Measurements from ENCODE around the gene VSTM2L. TPM values are rescaled to one million over a fixed set of nuclear protein-coding genes. Genes with fewer than 3 reads are reported as not detected.

VSTM2L gene
- total and polyA plus RNA-seq, 2 of the 13 experiments (the other 11 are each of a cell fraction or from before 2014, with no cell fraction given), result not detected

- TF ChIP-seq GMEB1 (CRISPR knock-in tag; IDR thresholded peaks at IDR 0.05; ENCODE audit: borderline replicate concordance), result no peak
- no peak for TF ChIP-seq TOE1 (CRISPR knock-in tag; IDR thresholded peaks at IDR 0.05)
- TF ChIP-seq ZFX (CRISPR knock-in tag; IDR thresholded peaks at IDR 0.05; ENCODE audit: low read depth), result no peak
- no peak for TF ChIP-seq E2F1 (CRISPR knock-in tag; IDR thresholded peaks at IDR 0.05)
- peak; percentile 27 for TF ChIP-seq TEAD3 (CRISPR knock-in tag; optimal IDR thresholded peaks at IDR 0.05; ENCODE audit: borderline replicate concordance)
- no peak for TF ChIP-seq ZNF224 (CRISPR knock-in tag; IDR thresholded peaks at IDR 0.05)
- TF ChIP-seq ZFP36 (IDR thresholded peaks at IDR 0.05; ENCODE audit: borderline replicate concordance, low read depth, low read length, partially characterized antibody), result no peak
- no peak for TF ChIP-seq ZNF17 (CRISPR knock-in tag; IDR thresholded peaks at IDR 0.05)
- no peak for TF ChIP-seq ZNF484 (CRISPR knock-in tag; IDR thresholded peaks at IDR 0.05; ENCODE audit: borderline replicate concordance, low read depth)
- TF ChIP-seq MNT (IDR thresholded peaks at IDR 0.05), result no peak
- TF ChIP-seq SP2 (CRISPR knock-in tag; IDR thresholded peaks at IDR 0.05), result no peak
- TF ChIP-seq ZNF878 (CRISPR knock-in tag; IDR thresholded peaks at IDR 0.05), result no peak
- TF ChIP-seq HNRNPH1 (optimal IDR thresholded peaks at IDR 0.05; ENCODE audit: low read depth, low read length), result no peak
- no peak for TF ChIP-seq BRF2 (CRISPR knock-in tag; IDR thresholded peaks at IDR 0.05)
- no peak for TF ChIP-seq FOXP4 (CRISPR knock-in tag; IDR thresholded peaks at IDR 0.05)
- TF ChIP-seq TERF1 (CRISPR knock-in tag; IDR thresholded peaks at IDR 0.05), result 0 out of 2 replicates have a peak, but pooled peaks have one; percentile 57
- 0 out of 2 replicates have a peak, but pooled peaks have one; percentile 63 for TF ChIP-seq ZNF292 (CRISPR knock-in tag; IDR thresholded peaks at IDR 0.05; ENCODE audit: borderline replicate concordance, low read depth)
- no peak for TF ChIP-seq NCOA2 (CRISPR knock-in tag; IDR thresholded peaks at IDR 0.05)
- TF ChIP-seq ZNF616 (CRISPR knock-in tag; IDR thresholded peaks at IDR 0.05; ENCODE audit: low read depth), result no peak
- TF ChIP-seq PAX8 (CRISPR knock-in tag; IDR thresholded peaks at IDR 0.05; ENCODE audit: borderline replicate concordance), result no peak
- no peak for TF ChIP-seq PHF20 (CRISPR knock-in tag; IDR thresholded peaks at IDR 0.05)
These were observed 21.2 kb upstream of the VSTM2L start (continued) for GRCh38 chr20:37881601-37882343.

All from HepG2 (cell line).